HK-2 (cell line): ENCODE measurements around the gene GNAI1.

Experiments
- DNase-seq: peaks from one replicate; pipeline ENCODE4 v3.0.0-alpha.2; 2018; ENCODE audit not compliant: unreplicated experiment

The GNAI1 gene

GRCh38 chr7:80159802-80160201, 25.2 kb downstream of the GNAI1 start:
- DNase-seq = no peak

- no peak for DNase-seq
Measured at GRCh38 chr7:80161466-80161865, 26.8 kb downstream of the GNAI1 start.

DNA sequence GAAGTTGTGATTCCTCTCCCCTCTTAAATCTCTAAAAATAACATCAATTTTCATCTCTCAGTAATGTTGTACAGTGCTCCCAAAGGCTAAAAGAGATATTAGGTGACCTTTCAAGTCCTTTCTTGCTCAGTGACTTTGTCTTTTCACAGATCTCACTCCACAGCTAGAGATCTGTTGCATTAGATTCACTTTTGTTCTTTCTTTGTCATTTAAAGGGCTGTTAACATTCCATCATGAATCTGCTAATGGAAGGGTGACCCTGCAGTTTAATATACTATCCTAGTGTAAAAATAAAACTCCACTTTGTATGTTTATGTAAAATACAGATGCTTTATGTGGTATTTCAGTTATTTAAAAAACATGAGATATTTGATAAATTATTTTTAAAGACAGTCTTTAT, 30.5 kb downstream of the GNAI1 start:
- no peak for DNase-seq

- no peak for DNase-seq
Measured at GRCh38 chr7:80170445-80170844, 35.8 kb downstream of the GNAI1 start.

DNA sequence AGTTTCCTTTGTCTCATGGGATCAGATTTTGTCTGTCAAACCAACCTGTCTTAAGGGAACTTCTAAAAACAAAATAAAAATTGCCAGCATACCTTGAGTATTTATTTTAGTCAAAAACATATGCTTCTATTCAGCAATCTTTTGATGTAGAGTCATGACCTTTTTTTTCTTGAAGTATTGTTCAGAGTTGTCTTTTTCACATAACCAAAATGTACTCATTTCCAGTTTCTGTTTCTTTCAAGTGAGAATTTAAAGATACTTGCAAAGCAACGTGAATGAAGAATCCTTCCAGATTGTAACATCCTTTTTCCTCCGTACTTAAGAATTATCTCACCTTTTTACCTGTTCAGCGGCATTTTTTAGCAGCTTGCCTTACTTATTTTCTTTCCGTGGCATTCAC, 37.8 kb downstream of the GNAI1 start:
- DNase-seq = no peak

GRCh38 chr7:80175744-80176143, 41.1 kb downstream of the GNAI1 start:
- no peak for DNase-seq

DNA sequence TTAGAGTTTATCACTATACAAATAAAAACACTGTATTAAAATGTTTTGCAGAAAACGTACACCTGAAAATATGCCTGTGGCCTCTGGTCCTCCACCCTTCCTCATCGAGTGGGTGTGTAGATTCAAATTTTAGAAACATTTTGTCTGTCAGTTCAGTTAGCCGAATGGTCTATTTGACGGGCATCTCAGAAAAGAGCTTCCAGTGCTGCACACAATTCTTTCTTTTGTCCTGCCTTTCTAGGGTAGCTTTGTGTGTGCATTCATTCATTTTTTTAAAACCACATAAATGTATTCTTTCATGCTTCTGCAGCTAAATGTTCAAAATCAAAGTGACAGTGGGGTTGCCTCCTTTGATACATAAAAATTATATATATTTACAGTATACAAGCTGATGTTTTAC, 46.8 kb downstream of the GNAI1 start:
- DNase-seq = no peak

DNA sequence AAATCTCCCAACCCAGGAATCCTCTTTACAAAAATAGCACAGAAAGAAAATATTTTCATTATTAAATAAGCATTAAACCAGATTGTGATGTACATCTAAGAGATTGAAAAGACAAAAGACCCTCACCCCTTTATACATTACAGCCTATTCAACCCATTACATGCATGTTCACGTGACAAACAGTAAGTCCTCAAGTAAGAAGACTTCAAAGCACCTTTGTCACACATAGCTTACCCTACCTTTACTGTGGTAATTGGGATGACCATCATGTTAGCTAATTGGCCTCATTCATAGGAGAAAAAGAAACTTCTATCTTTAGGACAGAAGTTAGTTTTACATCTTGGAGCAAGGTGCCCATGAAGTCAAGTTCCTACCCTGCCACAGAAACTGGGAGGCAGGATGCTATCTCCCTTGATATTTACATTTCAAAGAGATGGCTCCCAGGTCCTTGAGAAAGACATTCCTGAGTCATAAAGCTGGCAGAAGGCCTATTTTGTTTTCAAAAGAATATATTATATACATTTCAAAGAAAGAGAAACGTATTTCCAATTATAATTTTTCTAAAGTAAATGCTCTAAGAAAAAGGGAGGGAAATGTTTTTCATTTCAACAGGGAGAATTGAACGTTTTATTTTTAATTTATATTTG, 48.1 kb downstream of the GNAI1 start:
- DNase-seq = no peak

DNA sequence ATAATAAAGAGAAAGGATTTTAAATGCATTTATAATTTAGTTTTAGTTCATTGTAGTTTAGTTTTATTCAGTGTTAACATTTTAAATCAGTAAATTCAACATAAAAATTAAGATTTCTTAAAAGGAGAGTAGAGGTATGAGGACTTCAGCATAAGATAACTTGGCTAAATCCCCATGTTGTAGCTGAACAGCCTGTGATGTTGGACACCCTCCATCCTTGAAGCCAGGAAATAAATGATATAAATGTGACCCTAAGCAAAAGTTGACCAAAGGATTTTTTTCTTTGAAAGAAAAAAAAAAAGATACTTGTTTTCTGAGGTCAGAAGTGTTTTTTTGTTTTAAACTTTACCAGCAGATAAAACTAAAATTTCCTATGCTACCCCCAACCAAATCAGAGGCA, 48.7 kb downstream of the GNAI1 start:
- DNase-seq = no peak

GRCh38 chr7:80183900-80184685, 49.5 kb downstream of the GNAI1 start:
- DNase-seq = no peak

- no peak for DNase-seq
Measured at GRCh38 chr7:80184693-80185092, 50.1 kb downstream of the GNAI1 start.

GRCh38 chr7:80185571-80185970, 50.9 kb downstream of the GNAI1 start:
- DNase-seq = no peak

GRCh38 chr7:80186721-80187120, 52.1 kb downstream of the GNAI1 start:
- no peak for DNase-seq

- DNase-seq = no peak
Measured at GRCh38 chr7:80187279-80187678, 52.6 kb downstream of the GNAI1 start.

- DNase-seq = no peak
Measured at GRCh38 chr7:80187727-80188126, 53.1 kb downstream of the GNAI1 start.

DNA sequence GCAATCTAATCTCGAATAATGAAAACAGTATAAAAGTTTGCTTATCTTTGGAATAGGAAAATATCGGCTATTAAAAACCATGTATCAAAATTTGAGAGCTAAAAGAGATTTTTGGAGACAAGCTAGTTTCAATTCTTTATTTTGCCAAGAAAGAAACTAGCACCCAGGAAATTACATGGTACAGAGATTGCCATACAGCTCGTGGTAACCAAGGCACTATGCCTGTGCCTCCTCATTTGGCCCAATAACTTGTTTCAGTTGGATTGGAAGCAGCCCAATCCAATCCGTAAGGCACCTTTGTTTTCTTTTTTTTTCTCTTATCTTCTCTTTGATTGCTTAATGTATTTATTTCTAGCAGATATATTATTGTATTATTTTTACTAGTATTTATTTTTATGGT, 55.0 kb downstream of the GNAI1 start:
- no peak for DNase-seq

- no peak for DNase-seq
Measured at GRCh38 chr7:80197627-80198026, 63.0 kb downstream of the GNAI1 start.

- no peak for DNase-seq
Measured at GRCh38 chr7:80199051-80199450, 64.4 kb downstream of the GNAI1 start.

GRCh38 chr7:80204454-80204853, 69.8 kb downstream of the GNAI1 start:
- DNase-seq = no peak

DNA sequence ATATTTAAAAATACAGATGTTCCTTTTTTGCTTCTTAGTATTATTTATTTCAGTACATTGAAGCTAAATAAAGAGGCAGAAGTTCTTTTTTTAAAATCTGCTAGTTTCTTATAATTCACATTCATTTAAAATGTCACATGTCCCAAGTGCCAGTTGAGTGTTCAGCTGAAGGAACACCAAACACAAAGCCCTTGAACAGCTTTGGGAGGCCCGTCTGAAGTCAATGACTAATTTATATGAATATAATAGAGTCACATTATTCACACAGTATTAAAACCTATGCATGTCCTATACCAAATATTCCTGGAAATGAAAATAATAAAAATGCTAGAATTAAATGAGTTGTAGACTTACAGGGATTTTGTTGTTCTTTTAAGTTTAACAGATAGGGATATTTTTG, 70.3 kb downstream of the GNAI1 start:
- no peak for DNase-seq

DNA sequence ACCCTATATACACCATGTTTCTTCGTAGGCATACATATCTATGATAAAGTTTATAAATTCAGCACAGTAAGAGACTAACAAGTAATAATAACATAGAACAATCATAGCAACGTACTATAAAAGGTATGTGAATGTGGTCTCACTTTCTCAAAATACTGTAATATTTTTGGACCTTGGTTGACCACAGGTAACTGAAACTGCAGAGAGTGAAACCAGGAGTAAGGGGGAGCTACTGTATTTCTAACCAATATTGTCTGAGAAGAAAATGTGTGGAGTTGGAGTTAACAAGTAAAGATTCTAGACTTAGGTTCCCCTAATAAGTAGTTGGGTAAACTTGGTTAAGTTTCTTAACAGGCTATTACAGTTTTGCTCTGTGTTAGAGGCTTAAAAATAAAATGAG, 72.1 kb downstream of the GNAI1 start:
- DNase-seq = no peak

DNA sequence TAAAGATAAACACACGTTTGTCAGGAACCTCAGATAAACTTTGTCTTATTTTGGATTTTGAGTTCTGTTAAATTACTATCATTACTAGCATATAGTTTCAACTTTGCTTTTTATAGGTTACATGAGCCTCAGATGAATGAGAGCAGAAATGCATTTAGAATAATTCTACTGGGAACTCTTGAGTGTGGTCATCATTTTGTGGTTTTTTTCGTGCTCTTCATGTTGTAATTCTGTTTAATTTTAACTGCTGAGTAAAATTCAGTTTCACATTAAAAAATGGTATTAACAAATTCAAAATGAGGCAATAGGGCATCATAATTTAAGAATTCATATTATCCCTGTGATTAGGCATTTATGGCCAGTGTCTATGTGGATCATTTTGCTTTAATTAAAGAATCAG, 72.9 kb downstream of the GNAI1 start:
- DNase-seq = no peak

- DNase-seq = no peak
Measured at GRCh38 chr7:80208700-80209099, 74.1 kb downstream of the GNAI1 start.

DNA sequence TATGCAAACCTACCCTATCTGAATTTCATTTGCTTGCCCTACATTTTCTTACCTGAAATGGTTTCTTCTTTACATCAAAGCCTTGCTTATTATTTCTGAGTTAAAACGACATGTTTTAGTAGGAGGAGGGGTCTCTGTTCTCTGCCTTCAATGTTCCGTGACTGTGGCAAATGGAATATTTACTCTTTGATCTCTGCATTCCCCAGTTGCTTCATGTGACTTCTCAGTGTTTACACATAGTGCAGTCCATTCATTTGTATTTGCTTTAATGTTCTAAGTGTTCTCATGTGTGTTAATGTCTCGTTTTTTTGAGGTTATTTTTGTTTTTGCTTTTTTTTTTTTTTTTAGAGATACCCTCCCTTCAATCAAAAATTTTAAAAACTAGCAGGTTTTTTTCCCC, 75.8 kb downstream of the GNAI1 start:
- DNase-seq = no peak
